Suprapubic skin (tissue), 4 donors: ENCODE data around the gene POLR1D. TPM values are rescaled to one million over a fixed set of nuclear protein-coding genes. Genes with fewer than 3 reads are reported as not detected.
A peak's percentile ranks its signal among the peaks of the same experiment; 100 is the strongest.

Experiments
- DNase-seq, 2 donors: peaks; one replicate each; pipeline ENCODE4 v3.0.0-alpha.2; 2019; ENCODE audit warnings: low spot score in 2 of 2
- H3K27ac ChIP-seq: fragments of 200-600 bp; sonication (generic); one replicate; pipeline ENCODE4 v1.5.1; 2019
- H3K27me3 ChIP-seq: fragments of 200-600 bp; sonication (generic); one replicate; pipeline ENCODE4 v1.5.1; 2019
- H3K36me3 ChIP-seq: fragments of 200-600 bp; sonication (generic); one replicate; pipeline ENCODE4 v1.5.1; 2019
- H3K4me1 ChIP-seq: fragments of 200-600 bp; sonication (generic); one replicate; pipeline ENCODE4 v1.5.1; 2019
- H3K4me3 ChIP-seq: fragments of 200-600 bp; sonication (generic); one replicate; pipeline ENCODE4 v1.5.1; 2019; ENCODE audit warnings: mild to moderate bottlenecking
- H3K9me3 ChIP-seq: fragments of 200-600 bp; sonication (generic); one replicate; pipeline ENCODE4 v1.5.1; 2019
- CTCF ChIP-seq, 2 donors: fragments of 200-600 bp in 1 of 2; fragments of 450-650 bp in 1 of 2; sonication (generic) in 1 of 2; IDR thresholded peaks; one replicate each; pipeline ENCODE4 v1.5.1; 2016 to 2019; ENCODE audit warnings: antibody characterized with exemption in 2 of 2, mild to moderate bottlenecking in 1 of 2, moderate library complexity in 1 of 2
- EP300 ChIP-seq: sonication (generic); formaldehyde crosslinking; IDR thresholded peaks from one replicate; pipeline ENCODE4 v1.6.1; 2017; ENCODE audit warnings: antibody characterized with exemption
- POLR2A ChIP-seq, 2 donors: fragments of 450-650 bp; IDR thresholded peaks; one replicate each; pipeline ENCODE4 v1.6.1; 2017; ENCODE audit warnings: antibody characterized with exemption in 2 of 2, mild to moderate bottlenecking in 2 of 2, moderate library complexity in 2 of 2
- POLR2AphosphoS5 ChIP-seq, 3 donors: sonication (generic); formaldehyde crosslinking; IDR thresholded peaks; one replicate each; pipeline ENCODE4 v1.6.1; 2017; ENCODE audit warnings: antibody characterized with exemption in 3 of 3
- WGBS: methylation state at CpG from one replicate; pipeline ENCODE4 v1.1.5; 2018; 5-methylcytosine and 5-hydroxymethylcytosine counted together
- total RNA-seq, 4 donors: library from RNA; depleted of rRNA; stranded (reverse); fragments of >200 nt; gene quantifications; one replicate each; pipeline ENCODE4 v1.1.0, GENCODE V29; 2016

Gene POLR1D
- total RNA-seq, 4 donors from 2014 or later, result 148 to 197 (median 177) TPM

GRCh38 chr13:27613628-27614027, 8.1 kb upstream of the POLR1D start:
- no peak for DNase-seq
- no peak for TF ChIP-seq EP300
- TF ChIP-seq POLR2A (IDR thresholded peaks at IDR 0.05), result no peak
- no peak for TF ChIP-seq POLR2AphosphoS5 (IDR thresholded peaks at IDR 0.05)
- TF ChIP-seq CTCF (IDR thresholded peaks at IDR 0.05), result no peak
- WGBS, result 89% methylated on average over 7 of the region's 7 CpGs
- no peaks in the 10 kb centered on the region for H3K9me3 ChIP-seq
- H3K27me3 ChIP-seq, result no peaks in the 10 kb centered on the region
- H3K36me3 ChIP-seq, result no peaks in the 10 kb centered on the region
- no peak overlapping the region for H3K4me3 ChIP-seq
- peaks cover 14% of the 10 kb centered on the region for H3K4me1 ChIP-seq
- no peak overlapping the region for H3K27ac ChIP-seq

- Histone ChIP-seq H3K9me3 (no peaks in the 10 kb centered on the region), H3K4me1 (peaks cover 33% of the 10 kb centered on the region), H3K4me3 (no peak overlapping the region), H3K27me3 (no peaks in the 10 kb centered on the region), H3K36me3 (no peaks in the 10 kb centered on the region), H3K27ac (no peak overlapping the region)
- DNase-seq, result no peak
- TF ChIP-seq POLR2A (IDR thresholded peaks at IDR 0.05), result no peak
- TF ChIP-seq POLR2AphosphoS5 (IDR thresholded peaks at IDR 0.05), result no peak
- WGBS, result 56% methylated on average over 3 of the region's 3 CpGs
Measured at GRCh38 chr13:27617881-27618321, 3.8 kb upstream of the POLR1D start.

- Histone ChIP-seq H3K27me3 (no peaks in the 10 kb centered on the region), H3K27ac (no peak overlapping the region), H3K4me1 (peaks cover 47% of the 10 kb centered on the region), H3K9me3 (no peaks in the 10 kb centered on the region), H3K36me3 (no peaks in the 10 kb centered on the region), H3K4me3 (peak overlapping the region; percentile 87)
- TF ChIP-seq EP300 (no peak), POLR2AphosphoS5 (IDR thresholded peaks at IDR 0.05) (no peak), POLR2A (IDR thresholded peaks at IDR 0.05) (no peak), CTCF (IDR thresholded peaks at IDR 0.05) (no peak)
- DNase-seq, result no peak
- 24% methylated on average over 10 of the region's 10 CpGs for WGBS
Measured at GRCh38 chr13:27619093-27619727, 2.5 kb upstream of the POLR1D start.

GRCh38 chr13:27619728-27620376, 1.8 kb upstream of the POLR1D start:
- peak; percentile 71 to 83 for DNase-seq
- TF ChIP-seq EP300 (no peak), CTCF (IDR thresholded peaks at IDR 0.05) (peak in 1 of 2 donors; percentile 20)

GRCh38 chr13:27620377-27621115, 1.1 kb upstream of the POLR1D start, which contains the start of gene LNX2:
Gene LNX2, minus strand, starts transcription at chr13:27620529. Its CDS starts 38,826 bp downstream, at chr13:27581703.
- WGBS, result 1% methylated on average over 36 of the region's 79 CpGs

More at GRCh38 chr13:27619728-27620376, 1.8 kb upstream of the POLR1D start:
- H3K9me3 ChIP-seq, result no peaks in the 10 kb centered on the region
- H3K4me1 ChIP-seq, result peaks cover 53% of the 10 kb centered on the region
- H3K36me3 ChIP-seq, result no peaks in the 10 kb centered on the region
- H3K27me3 ChIP-seq, result no peaks in the 10 kb centered on the region
- H3K27ac ChIP-seq, result peak overlapping the region; percentile 96
- WGBS, result 1% methylated on average over 10 of the region's 47 CpGs
- H3K4me3 ChIP-seq, result peak overlapping the region; percentile 87

More at GRCh38 chr13:27620377-27621115, 1.1 kb upstream of the POLR1D start, which contains the start of gene LNX2:
- H3K27me3 ChIP-seq, result no peaks in the 10 kb centered on the region
- H3K4me1 ChIP-seq, result peaks cover 58% of the 10 kb centered on the region
- peak; percentile 98 to 99 for DNase-seq
- peak within 1 kb of the TSS; percentile 96 for H3K27ac ChIP-seq
- no peaks in the 10 kb centered on the region for H3K9me3 ChIP-seq
- no peaks in the 10 kb centered on the region for H3K36me3 ChIP-seq
- TF ChIP-seq POLR2A (IDR thresholded peaks at IDR 0.05) (no peak), EP300 (no peak), POLR2AphosphoS5 (IDR thresholded peaks at IDR 0.05) (no peak), CTCF (IDR thresholded peaks at IDR 0.05) (no peak)
- H3K4me3 ChIP-seq, result peak within 1 kb of the TSS; percentile 87
